ENCODE results near the gene WWOX. TPM values are rescaled to one million over a fixed set of nuclear protein-coding genes. Genes with fewer than 3 reads are reported as not detected.

WWOX gene
- total RNA-seq, 6 experiments from 2014 or later, result 0.46 to 3.4 (median 1.3) TPM

DNA sequence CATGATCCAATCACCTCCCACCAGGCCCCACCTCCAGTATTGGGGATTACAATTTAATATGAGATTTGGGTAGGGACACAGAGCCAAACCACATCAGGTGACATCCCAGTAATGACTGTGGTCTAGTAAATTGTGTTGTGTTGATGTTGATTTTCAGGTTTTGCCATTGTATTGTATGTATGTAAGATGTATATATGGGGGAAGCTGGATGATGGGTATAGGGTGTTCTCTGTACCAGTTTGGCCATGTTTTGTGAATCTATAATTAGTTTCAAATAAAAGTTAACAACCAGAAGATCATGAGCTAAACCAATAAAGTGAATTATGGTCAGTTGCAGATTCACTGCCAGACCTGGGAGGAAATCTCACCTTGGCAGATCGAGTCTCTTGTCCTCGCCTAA, 283.7 kb downstream of the WWOX start:
- Mint-ChIP-seq H3K36me3 (ENCODE audit: low read depth) (no peaks in the 10 kb centered on the region), H3K4me1 (ENCODE audit: low read depth) (no peaks in the 10 kb centered on the region), H3K27me3 (ENCODE audit: insufficient read depth) (no peaks in the 10 kb centered on the region; the same call in 1 of the 2 replicates), H3K27ac (no peak overlapping the region), H3K4me3 (no peak overlapping the region), H3K9me3 (peaks cover 72% of the 10 kb centered on the region)
- no peak for DNase-seq
- TF ChIP-seq, protein P1, sequence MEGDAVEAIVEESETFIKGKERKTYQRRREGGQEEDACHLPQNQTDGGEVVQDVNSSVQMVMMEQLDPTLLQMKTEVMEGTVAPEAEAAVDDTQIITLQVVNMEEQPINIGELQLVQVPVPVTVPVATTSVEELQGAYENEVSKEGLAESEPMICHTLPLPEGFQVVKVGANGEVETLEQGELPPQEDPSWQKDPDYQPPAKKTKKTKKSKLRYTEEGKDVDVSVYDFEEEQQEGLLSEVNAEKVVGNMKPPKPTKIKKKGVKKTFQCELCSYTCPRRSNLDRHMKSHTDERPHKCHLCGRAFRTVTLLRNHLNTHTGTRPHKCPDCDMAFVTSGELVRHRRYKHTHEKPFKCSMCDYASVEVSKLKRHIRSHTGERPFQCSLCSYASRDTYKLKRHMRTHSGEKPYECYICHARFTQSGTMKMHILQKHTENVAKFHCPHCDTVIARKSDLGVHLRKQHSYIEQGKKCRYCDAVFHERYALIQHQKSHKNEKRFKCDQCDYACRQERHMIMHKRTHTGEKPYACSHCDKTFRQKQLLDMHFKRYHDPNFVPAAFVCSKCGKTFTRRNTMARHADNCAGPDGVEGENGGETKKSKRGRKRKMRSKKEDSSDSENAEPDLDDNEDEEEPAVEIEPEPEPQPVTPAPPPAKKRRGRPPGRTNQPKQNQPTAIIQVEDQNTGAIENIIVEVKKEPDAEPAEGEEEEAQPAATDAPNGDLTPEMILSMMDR (IDR thresholded peaks at IDR 0.05), result no peak

DNA sequence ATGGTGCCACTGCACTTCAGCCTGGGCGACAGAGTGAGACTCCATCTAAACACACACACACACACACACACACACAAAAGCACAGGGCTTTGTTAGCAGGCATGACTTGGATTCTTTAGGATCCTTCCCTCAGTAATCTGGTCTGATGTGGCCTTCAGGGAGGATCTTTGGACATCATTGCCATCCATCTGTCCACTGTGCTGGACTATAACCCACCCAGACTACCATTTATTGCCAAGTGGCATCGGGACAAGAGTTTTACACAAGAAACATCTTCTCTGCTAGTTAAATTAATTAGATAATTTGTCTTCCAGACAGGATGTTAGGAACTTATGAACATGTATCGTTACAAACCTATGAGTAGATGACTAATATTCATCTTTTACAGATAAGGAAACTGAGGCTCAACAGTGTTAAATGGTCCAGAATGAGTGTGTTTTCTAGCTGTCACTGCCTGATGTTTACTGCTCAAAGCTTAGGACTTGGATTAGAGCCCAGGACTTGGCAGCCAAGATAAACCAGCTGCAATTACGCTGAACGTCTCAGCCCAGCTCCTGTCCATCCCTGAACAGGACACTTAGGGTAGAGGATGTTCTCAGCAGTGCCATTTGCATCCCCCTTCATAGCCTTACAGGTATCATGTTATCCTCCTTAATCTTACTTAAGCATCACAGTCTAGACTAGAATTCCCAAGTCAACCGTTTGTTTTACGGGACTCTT, 285.8 kb downstream of the WWOX start:
- Mint-ChIP-seq H3K4me1 (ENCODE audit: low read depth) (no peaks in the 10 kb centered on the region), H3K36me3 (ENCODE audit: low read depth) (no peaks in the 10 kb centered on the region), H3K27me3 (ENCODE audit: insufficient read depth) (no peaks in the 10 kb centered on the region; the same call in 1 of the 2 replicates), H3K9me3 (peaks cover 61% of the 10 kb centered on the region), H3K4me3 (no peak overlapping the region), H3K27ac (no peak overlapping the region)
- TF ChIP-seq, protein P1 (IDR thresholded peaks at IDR 0.05), result no peak
- DNase-seq, result no peak

DNA sequence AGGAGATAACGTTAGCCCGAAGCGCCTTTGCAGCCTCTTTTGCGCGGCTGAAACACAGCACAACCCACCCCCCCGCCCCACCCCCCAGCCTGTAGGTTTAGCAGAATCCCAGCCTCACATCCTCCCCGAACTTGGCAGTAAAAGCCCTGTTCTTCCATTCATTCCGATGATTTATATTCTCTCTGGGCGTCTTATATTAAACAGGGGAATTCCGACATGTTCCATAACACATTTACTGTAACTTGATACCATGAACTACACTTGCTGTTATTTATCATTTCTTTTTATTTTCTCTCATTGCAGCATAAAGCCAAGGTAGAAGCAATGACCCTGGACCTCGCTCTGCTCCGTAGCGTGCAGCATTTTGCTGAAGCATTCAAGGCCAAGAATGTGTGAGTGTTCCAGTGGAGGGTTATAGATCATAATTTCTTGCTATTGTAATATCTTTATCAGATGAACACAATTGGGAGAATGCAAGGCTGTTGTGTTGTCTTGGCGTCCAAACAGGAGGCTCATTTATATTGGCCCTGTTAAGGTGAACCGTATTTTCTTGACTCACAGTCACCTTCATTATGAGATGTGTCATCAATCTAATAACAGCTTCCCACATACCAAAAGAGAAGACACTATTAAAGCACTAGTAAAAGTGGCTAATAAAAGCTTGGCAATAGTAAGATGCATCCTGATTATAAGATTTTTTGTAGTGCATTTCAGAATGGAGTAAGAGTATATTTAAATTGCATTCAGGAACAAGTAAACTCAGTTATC, 287.3 kb downstream of the WWOX start:
- Mint-ChIP-seq H3K27ac (no peak overlapping the region), H3K4me1 (ENCODE audit: low read depth) (no peaks in the 10 kb centered on the region), H3K9me3 (peaks cover 60% of the 10 kb centered on the region), H3K4me3 (no peak overlapping the region), H3K36me3 (ENCODE audit: low read depth) (no peaks in the 10 kb centered on the region), H3K27me3 (ENCODE audit: insufficient read depth) (no peaks in the 10 kb centered on the region; the same call in 1 of the 2 replicates)
- TF ChIP-seq, protein P1 (IDR thresholded peaks at IDR 0.05), result no peak
- DNase-seq, result no peak

DNA sequence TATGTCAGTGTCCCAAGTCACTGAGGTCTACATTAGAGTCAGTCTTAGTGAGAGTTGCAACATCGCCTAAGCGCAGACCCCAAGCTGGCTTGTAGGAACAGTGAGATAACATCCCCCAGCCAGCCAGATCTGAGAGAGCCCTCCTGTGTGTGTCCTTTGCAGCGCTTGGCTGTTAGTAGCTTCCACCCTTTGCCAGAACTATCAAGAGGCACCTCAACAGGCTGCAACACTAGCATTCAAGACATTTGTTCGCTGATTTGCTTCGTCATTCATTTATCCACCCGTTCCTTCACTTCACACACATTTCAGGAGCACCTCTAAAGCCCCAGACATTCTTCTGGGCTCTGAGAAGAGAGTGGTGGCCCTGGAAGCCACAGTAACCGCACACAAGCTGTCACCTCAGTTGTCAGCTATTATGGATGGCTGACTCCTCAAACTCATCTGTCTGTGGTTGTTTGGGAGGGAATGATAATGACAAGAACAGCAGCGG, 289.6 kb downstream of the WWOX start:
- no peak for DNase-seq
- Mint-ChIP-seq H3K4me1 (ENCODE audit: low read depth) (no peaks in the 10 kb centered on the region), H3K27ac (no peak overlapping the region), H3K36me3 (ENCODE audit: low read depth) (no peaks in the 10 kb centered on the region), H3K9me3 (peaks cover 45% of the 10 kb centered on the region), H3K4me3 (no peak overlapping the region), H3K27me3 (ENCODE audit: insufficient read depth) (no peaks in the 10 kb centered on the region; the same call in 1 of the 2 replicates)
- TF ChIP-seq, protein P1 (IDR thresholded peaks at IDR 0.05), result no peak

DNA sequence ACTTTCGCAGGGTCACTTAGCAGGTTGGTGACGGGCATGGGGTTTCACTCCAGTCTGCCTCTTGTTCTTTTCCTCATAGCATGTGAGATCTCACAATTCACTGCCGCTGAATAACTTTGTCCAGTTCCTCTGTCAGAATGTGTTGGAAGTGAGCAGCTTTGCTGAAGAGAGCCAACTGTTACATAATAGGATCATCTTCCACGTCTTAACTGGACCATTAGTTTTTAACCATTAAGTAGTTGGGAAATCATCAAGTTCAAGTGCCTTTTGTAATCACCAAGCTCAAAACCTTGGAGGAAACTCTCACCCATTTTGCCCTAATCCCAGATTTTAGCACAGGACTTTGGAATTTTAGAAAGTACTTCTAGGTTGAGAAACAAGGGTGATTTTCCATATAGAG, 290.6 kb downstream of the WWOX start:
- no peak overlapping the region for H3K4me3 Mint-ChIP-seq
- no peaks in the 10 kb centered on the region; the same call in 1 of the 2 replicates for H3K27me3 Mint-ChIP-seq (ENCODE audit: insufficient read depth)
- no peaks in the 10 kb centered on the region for H3K36me3 Mint-ChIP-seq (ENCODE audit: low read depth)
- DNase-seq, result no peak
- H3K4me1 Mint-ChIP-seq (ENCODE audit: low read depth), result no peaks in the 10 kb centered on the region
- peaks cover 46% of the 10 kb centered on the region for H3K9me3 Mint-ChIP-seq
- no peak overlapping the region for H3K27ac Mint-ChIP-seq
- TF ChIP-seq, protein P1 (IDR thresholded peaks at IDR 0.05), result no peak
